Measurements from ENCODE around the gene ENDOD1.
"Not testable (repeated sequence)": the region's sequence is repeated elsewhere in the genome, so short reads cannot be mapped to it uniquely, and the experiment has no call there.

ENDOD1 gene, protein sequence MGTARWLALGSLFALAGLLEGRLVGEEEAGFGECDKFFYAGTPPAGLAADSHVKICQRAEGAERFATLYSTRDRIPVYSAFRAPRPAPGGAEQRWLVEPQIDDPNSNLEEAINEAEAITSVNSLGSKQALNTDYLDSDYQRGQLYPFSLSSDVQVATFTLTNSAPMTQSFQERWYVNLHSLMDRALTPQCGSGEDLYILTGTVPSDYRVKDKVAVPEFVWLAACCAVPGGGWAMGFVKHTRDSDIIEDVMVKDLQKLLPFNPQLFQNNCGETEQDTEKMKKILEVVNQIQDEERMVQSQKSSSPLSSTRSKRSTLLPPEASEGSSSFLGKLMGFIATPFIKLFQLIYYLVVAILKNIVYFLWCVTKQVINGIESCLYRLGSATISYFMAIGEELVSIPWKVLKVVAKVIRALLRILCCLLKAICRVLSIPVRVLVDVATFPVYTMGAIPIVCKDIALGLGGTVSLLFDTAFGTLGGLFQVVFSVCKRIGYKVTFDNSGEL

GRCh38 chr11:95089620-95090542 lies at the start of gene ENDOD1:
Gene ENDOD1 (plus strand): TSS chr11:95089846. CDS start chr11:95089928, 82 bp downstream.
- DNase-seq = peak; percentile 63 to 64

GRCh38 chr11:95042239-95042638 lies 47.4 kb upstream of the ENDOD1 start:
- DNase-seq = no peak

DNA sequence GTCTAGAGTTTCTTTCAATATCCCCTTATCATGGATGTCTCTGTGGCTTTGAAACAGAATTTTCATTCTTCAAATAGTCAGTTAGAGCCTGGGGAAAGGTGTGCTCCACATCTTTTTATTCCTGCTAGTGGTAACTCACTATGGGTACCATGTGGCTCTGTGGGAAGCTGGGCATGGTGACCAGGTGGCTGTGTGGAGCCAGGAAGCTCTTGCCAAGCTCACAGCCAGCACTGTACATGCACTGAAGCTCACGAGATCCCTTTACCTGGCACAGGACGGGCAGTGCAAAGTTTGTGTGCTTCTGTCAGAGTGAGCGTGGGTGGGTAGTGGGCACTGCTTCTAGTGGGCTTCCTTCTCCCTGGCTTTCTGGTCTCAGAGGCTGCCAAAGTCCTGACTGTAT lies 46.7 kb upstream of the ENDOD1 start:
- no peak for DNase-seq

DNA sequence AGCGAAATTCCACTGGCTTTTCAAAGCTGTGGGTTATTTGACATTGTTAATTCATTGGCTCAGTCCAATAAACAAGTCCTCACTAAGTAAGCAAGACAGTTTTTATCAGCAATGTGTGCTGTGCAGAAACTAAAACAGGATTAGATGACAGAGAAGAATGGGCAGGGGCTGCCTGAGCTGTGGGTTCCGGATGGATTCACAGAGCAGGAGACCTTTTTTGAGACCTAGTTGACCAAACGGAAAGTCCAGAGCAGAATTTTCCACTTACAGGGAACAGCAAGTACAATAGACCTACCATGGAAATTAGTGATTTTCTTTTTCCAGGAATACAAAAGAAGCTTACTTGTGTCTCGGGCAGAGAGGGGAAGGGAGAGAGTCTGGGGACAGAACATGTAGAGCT lies 45.6 kb upstream of the ENDOD1 start:
- DNase-seq = no peak

DNA sequence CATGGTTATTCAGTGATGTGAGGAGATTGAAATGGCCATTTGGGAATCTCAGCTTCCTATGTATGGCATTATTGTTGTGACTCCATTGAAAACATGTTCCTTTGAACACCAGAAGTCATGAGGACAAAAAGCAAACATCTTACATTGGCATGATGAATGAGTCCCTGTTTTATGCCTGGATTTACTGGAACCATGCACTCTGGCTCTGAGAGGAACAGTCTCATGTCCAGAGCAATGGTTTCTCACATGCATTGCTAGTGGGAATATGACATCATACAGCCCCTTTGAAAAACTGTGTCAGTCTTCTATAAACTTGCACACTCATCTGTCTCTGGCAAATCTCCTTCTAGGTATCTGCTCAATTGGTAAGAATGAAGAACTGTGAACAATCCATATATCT lies 43.8 kb upstream of the ENDOD1 start:
- no peak for DNase-seq

DNA sequence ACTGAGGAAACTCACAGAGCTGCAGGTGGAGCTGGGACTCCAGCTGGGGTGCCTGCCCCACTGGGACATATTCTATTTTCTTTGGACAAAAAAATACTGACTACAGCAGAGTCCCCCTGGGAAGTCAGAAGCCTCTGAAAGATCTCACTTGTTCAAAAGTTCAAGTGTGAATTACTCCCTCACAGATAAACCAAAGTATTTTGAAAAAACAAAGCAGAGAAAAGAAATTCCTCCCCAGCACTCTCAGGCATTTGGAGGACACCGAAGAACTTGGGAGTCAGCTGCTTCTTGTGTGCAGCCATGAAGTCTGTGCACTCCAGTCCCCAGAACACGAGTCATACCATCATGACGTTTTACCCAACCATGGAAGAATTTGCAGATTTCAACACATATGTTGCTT lies 40.5 kb upstream of the ENDOD1 start, which contains the start of gene KDM4F:
TSS of gene KDM4F (plus strand) at position 301 of the 400 bp plus-strand sequence.
- DNase-seq = not testable (repeated sequence)

GRCh38 chr11:95050595-95051202 lies 38.9 kb upstream of the ENDOD1 start:
- DNase-seq = no peak

DNA sequence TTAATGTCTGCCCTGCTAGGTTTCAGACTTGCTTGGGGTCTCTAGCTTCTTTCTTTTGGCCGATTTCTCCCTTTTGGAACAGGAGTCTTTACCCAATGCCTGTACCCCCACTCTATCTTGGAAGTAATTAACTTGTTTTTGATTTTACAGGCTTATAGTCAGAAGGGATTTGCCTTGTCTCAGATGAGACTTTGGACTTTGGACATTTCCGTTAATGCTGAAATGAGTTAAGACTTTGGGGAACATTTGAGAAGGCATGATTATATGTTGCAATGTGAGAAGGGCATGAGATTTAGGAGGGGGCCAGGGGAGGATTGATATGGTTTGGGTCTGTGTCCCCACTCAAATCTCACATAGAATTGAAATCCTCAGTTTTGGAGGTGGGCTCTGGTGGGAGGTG lies 35.3 kb upstream of the ENDOD1 start:
- no peak for DNase-seq

- DNase-seq = no peak
These were observed 34.3 kb upstream of the ENDOD1 start for GRCh38 chr11:95055283-95055897.

DNA sequence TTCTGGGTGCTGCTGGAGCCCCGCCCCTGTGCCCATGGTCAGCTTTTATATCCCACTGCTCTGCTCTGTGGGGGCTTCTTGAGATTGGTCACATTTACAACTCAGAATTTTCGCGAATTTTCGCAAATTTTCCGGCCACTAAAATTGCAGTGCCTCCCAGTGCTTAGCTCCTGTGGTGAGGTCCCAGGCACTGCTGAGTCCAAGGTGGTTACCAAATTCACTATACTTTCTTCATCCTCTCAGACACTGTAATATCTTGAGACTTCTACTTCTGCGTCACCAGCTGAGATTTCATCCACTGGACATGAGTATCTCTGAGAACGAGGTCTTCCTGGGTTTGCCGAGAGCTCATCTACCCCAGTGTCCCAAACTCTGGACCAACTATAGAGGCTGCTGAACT lies 31.7 kb upstream of the ENDOD1 start:
- no peak for DNase-seq

DNA sequence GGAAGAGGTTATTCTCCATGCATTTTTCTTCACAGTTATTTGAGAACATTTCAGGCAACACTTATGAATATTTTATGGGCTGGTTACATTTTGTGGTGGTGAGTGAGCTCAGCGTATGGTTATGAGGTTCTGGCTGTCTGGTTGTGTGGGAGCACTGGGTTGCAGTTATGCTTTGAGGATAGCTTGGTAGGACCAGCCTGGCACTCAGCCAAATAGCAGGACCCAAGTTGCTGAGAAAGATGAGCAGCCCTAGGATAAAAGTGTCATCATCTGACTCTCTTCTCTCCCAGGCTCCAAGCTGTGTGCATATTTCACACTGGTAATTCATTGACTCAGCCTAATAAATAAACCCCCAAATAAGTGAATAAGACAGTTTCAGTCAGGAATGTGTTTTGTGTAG lies 31.0 kb upstream of the ENDOD1 start:
- no peak for DNase-seq

DNA sequence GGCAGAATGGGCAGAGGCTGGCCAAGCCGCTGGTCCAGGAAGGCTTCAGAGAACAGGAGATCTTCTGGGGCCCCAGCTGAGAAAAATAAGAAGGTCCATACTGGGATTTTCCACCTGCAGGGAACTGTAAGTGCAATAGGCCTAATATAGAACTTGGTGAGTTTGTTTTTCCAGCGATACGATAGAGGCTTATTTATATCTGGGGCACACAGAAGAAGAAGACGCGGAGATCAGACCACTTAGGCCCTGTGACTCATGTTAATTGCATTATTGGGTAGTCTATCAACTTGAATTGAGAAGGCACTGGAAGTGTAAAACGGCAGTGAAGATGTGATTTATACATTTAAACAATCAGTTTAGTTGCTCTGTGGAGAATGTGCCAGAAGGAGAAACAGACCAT lies 30.6 kb upstream of the ENDOD1 start:
- DNase-seq = no peak

DNA sequence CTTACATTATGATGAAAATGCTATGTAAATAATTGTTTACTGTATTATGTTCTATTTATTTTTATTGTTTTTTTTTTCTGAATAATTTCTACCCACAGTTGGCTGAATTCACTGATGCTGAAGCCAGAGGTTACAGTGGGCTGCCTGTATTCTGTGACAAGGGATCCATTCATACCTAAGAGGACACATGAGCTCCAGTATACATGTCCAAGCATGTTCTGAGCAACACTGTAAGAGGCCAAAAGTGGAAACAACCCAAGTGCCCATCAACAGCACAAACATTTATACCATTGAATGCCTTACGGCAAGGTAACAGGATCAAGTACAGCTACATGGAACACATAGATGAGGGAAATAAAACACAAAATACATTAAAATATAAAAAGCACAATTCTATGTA lies 24.3 kb upstream of the ENDOD1 start:
- no peak for DNase-seq

GRCh38 chr11:95066716-95067038 lies 23.0 kb upstream of the ENDOD1 start, which contains the start of gene SRSF8:
Gene SRSF8 (plus strand): TSS chr11:95066919. CDS start chr11:95067227, 308 bp downstream.
- DNase-seq = no peak

GRCh38 chr11:95067039-95067840 lies 22.4 kb upstream of the ENDOD1 start:
- DNase-seq = peak; percentile 14 to 35

GRCh38 chr11:95067841-95068219 lies 21.8 kb upstream of the ENDOD1 start:
- peak in 1 of 2 experiments; percentile 14 for DNase-seq

GRCh38 chr11:95068549-95068948 lies 21.1 kb upstream of the ENDOD1 start:
- DNase-seq = peak; percentile 79 to 90

- DNase-seq = no peak
These were observed 19.2 kb upstream of the ENDOD1 start for GRCh38 chr11:95070471-95070870.

DNA sequence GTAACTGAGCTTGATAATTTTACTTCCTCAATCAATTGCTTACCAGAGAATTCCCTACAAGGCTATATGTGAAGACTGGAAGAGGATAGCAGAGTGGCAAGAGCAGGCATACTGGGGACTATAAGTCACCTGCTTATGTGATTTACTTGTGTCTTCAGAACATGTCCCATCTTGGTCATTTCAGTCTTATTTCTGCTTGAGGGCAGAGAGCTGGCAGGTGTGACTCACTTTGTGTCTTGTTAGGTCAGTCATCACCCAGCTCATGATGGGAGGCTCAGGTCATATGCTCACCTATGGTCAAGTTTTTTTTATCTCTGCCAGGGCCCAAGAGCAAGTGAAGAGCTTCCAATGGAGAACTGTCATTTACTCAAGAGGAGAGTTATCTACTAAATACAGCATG lies 16.7 kb upstream of the ENDOD1 start:
- DNase-seq = no peak

DNA sequence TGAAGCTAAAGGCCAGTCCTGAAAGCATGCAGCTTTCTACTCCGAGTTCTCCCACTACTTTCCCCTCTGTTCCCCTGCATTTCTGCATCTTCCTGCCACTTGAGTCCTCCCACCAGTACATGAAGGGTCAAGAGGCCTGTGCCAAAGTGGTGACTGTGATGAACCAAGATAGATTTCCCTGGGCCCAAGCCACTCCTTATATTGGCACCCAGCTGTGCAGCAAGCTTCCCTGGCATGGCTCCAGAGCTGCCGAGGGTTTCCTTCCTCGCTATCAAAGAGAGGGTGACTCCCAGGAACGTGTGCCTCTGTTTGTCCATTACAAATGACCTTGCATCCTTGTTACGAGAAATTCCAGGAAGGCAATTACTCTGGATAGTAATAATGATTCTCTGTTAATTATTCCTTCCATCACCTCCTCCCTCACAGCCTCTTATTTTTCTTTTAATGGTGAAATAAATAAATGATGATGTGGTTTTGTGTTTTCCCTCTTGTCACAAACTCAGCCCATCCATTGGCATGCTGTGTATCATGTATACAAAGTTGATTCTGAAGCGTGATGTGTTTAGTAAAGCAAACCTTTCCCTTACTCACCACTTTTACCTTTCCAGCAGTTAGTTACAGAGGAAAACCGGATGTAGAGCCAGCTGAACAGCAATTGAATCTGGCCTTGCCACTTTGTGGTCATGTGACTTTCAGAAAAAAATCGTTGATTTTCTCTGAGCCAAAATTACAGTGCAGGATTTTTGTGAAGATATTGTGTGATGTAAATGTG lies 14.7 kb upstream of the ENDOD1 start:
- no peak for DNase-seq

DNA sequence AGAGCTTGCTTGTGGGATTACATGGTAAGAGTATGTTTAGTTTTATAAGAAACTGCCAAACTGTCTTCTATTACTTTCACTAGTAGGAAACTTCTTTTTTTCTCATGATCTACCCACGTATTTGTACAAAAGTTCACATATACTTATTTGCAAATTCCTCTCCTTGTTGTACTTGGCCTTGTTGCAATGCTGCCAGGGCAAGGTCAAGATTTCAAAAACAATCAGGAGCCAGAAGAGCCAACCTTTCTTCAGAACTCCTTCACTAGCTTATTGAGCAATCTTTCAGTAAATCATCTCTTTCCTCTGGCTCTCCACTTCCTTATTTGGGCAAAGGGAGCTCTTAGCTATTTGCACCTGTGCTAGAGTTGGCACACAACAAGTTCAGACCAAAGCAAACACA lies 13.2 kb upstream of the ENDOD1 start:
- DNase-seq = peak; percentile 40 to 48
